ENCODE data around the gene FAM9A.

FAM9A gene

DNA sequence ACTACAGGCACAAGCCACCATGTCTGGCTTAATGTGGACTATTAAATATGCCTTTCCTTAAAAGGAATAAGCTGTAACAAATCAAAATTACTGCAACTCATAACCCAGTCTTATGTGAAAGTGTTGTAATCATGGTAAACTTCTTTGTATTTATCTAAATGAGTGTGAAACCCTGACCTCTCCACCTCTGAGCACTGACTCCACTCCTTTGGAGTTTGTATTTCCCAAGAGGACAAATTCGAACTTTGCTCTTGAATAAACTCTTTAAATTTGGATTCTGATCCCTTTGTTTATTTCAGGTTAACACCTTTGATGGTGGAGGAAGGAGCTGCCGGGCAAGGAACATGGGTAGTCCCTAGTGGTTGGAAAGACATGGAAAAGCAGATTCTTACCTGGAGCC lies 48.3 kb upstream of the FAM9A start:
- Histone ChIP-seq H3K9ac (ENCODE audit: low read depth, low read length) (no peak overlapping the region), H3K9me3 (ENCODE audit: insufficient read depth, low read length, severe bottlenecking) (no peaks in the 10 kb centered on the region), H3K4me2 (ENCODE audit: insufficient read depth, low read length) (no peak overlapping the region), H3K4me1 (ENCODE audit: insufficient read depth, low read length) (no peaks in the 10 kb centered on the region), H3K4me3 (ENCODE audit: low read depth in 1 of 2, low read length in 2 of 2) (no peak overlapping the region), H2AFZ (ENCODE audit: low read depth, low read length) (no peak overlapping the region), H3K27me3 (ENCODE audit: insufficient read depth, low read length, poor library complexity) (no peaks in the 10 kb centered on the region), H3K27ac (ENCODE audit: low read length) (no peak overlapping the region), H3K79me2 (ENCODE audit: insufficient read depth, low read length) (no peaks in the 10 kb centered on the region), H4K20me1 (ENCODE audit: insufficient read depth, low read length) (no peaks in the 10 kb centered on the region), H3K36me3 (ENCODE audit: insufficient read depth, low read length) (no peaks in the 10 kb centered on the region)
- TF ChIP-seq, protein P1, sequence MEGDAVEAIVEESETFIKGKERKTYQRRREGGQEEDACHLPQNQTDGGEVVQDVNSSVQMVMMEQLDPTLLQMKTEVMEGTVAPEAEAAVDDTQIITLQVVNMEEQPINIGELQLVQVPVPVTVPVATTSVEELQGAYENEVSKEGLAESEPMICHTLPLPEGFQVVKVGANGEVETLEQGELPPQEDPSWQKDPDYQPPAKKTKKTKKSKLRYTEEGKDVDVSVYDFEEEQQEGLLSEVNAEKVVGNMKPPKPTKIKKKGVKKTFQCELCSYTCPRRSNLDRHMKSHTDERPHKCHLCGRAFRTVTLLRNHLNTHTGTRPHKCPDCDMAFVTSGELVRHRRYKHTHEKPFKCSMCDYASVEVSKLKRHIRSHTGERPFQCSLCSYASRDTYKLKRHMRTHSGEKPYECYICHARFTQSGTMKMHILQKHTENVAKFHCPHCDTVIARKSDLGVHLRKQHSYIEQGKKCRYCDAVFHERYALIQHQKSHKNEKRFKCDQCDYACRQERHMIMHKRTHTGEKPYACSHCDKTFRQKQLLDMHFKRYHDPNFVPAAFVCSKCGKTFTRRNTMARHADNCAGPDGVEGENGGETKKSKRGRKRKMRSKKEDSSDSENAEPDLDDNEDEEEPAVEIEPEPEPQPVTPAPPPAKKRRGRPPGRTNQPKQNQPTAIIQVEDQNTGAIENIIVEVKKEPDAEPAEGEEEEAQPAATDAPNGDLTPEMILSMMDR (IDR thresholded peaks at IDR 0.05; ENCODE audit: borderline replicate concordance, extremely low read depth, low read length, poor library complexity, severe bottlenecking): no peak
- no peak for TF ChIP-seq EZH2 (IDR thresholded peaks at IDR 0.05; ENCODE audit: borderline replicate concordance, low read depth, low read length, severe bottlenecking)
- ATAC-seq (ENCODE audit: insufficient read depth, low read depth) (no peak), DNase-seq (no peak)

DNA sequence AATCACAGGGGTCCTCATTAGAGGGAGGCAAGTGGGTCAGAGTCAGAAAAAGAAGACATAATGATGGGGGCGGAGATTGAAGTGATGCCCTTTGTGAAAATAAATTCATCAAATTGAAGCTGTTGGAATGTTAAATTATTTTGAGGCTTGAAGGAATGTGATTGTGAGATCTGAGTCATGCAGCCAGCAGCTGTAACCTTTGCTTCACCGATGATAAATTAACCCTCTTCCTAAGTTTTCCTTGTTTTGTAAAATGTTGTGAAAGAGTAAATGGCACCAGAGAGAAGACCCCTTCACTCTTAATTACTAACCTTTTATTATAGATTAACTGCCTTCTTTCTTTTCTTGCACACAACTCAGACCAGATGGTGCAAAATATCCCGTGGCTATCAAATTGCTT lies 47.7 kb upstream of the FAM9A start:
- Histone ChIP-seq H3K9ac (ENCODE audit: low read depth, low read length) (no peak overlapping the region), H3K79me2 (ENCODE audit: insufficient read depth, low read length) (no peaks in the 10 kb centered on the region), H3K36me3 (ENCODE audit: insufficient read depth, low read length) (no peaks in the 10 kb centered on the region), H2AFZ (ENCODE audit: low read depth, low read length) (no peak overlapping the region), H3K4me3 (ENCODE audit: low read depth in 1 of 2, low read length in 2 of 2) (no peak overlapping the region), H3K9me3 (ENCODE audit: insufficient read depth, low read length, severe bottlenecking) (no peaks in the 10 kb centered on the region), H3K4me2 (ENCODE audit: insufficient read depth, low read length) (no peak overlapping the region), H4K20me1 (ENCODE audit: insufficient read depth, low read length) (no peaks in the 10 kb centered on the region), H3K4me1 (ENCODE audit: insufficient read depth, low read length) (no peaks in the 10 kb centered on the region), H3K27me3 (ENCODE audit: insufficient read depth, low read length, poor library complexity) (no peaks in the 10 kb centered on the region), H3K27ac (ENCODE audit: low read length) (no peak overlapping the region)
- no peak for TF ChIP-seq EZH2 (IDR thresholded peaks at IDR 0.05; ENCODE audit: borderline replicate concordance, low read depth, low read length, severe bottlenecking)
- TF ChIP-seq, protein P1 (IDR thresholded peaks at IDR 0.05; ENCODE audit: borderline replicate concordance, extremely low read depth, low read length, poor library complexity, severe bottlenecking): no peak
- DNase-seq (no peak), ATAC-seq (ENCODE audit: insufficient read depth, low read depth) (no peak)

DNA sequence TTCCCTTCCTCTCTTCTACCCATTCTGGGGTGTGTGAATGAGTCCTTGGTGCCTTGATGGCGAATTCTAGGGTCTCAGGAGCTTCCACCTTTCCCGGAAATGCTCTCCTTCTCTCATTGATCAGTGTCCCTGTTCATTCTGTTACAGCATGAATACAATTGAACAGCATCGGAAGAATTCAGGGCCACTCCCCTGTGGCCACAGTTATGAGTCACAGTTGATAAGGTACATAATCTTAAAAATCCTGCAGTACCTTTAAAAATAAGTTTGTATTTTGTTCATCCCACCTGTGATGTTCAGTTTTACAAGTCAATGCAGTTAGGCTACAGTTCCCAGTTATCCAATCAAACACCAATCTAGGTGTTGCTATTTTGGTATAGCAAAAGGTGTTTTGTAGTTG lies 47.3 kb upstream of the FAM9A start:
- H2AFZ ChIP-seq (ENCODE audit: low read depth, low read length): no peak overlapping the region
- no peak for ATAC-seq (ENCODE audit: insufficient read depth, low read depth)
- no peak overlapping the region for H3K4me2 ChIP-seq (ENCODE audit: insufficient read depth, low read length)
- no peaks in the 10 kb centered on the region for H3K4me1 ChIP-seq (ENCODE audit: insufficient read depth, low read length)
- no peak overlapping the region for H3K9ac ChIP-seq (ENCODE audit: low read depth, low read length)
- no peaks in the 10 kb centered on the region for H3K36me3 ChIP-seq (ENCODE audit: insufficient read depth, low read length)
- no peak for TF ChIP-seq EZH2 (IDR thresholded peaks at IDR 0.05; ENCODE audit: borderline replicate concordance, low read depth, low read length, severe bottlenecking)
- TF ChIP-seq, protein P1 (IDR thresholded peaks at IDR 0.05; ENCODE audit: borderline replicate concordance, extremely low read depth, low read length, poor library complexity, severe bottlenecking): no peak
- H3K27ac ChIP-seq (ENCODE audit: low read length): no peak overlapping the region
- no peaks in the 10 kb centered on the region for H3K27me3 ChIP-seq (ENCODE audit: insufficient read depth, low read length, poor library complexity)
- no peaks in the 10 kb centered on the region for H4K20me1 ChIP-seq (ENCODE audit: insufficient read depth, low read length)
- DNase-seq: no peak
- H3K79me2 ChIP-seq (ENCODE audit: insufficient read depth, low read length): no peaks in the 10 kb centered on the region
- H3K9me3 ChIP-seq (ENCODE audit: insufficient read depth, low read length, severe bottlenecking): no peaks in the 10 kb centered on the region
- H3K4me3 ChIP-seq (ENCODE audit: low read depth in 1 of 2, low read length in 2 of 2): no peak overlapping the region

DNA sequence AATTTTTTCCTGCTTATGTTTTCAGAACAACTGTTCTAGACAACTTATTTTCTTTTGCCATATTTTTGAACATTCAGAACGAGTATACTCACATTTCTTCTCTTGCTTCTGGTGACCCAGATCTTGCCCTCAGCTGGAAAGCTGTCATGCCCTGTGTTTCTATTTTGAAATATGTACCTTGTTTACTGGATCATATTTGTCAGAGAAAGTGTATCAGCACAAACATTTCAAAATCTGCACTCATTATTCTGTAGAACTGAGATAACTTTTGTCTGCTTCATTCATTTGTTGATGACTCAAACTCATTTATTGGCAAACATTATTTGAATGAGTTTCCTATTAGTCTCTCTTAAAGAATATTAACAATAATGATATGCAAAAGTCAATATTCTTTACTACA lies 46.2 kb upstream of the FAM9A start:
- TF ChIP-seq, protein P1 (IDR thresholded peaks at IDR 0.05; ENCODE audit: borderline replicate concordance, extremely low read depth, low read length, poor library complexity, severe bottlenecking): no peak
- TF ChIP-seq EZH2 (IDR thresholded peaks at IDR 0.05; ENCODE audit: borderline replicate concordance, low read depth, low read length, severe bottlenecking): no peak
- H3K79me2 ChIP-seq (ENCODE audit: insufficient read depth, low read length): no peaks in the 10 kb centered on the region
- no peaks in the 10 kb centered on the region for H3K4me1 ChIP-seq (ENCODE audit: insufficient read depth, low read length)
- no peaks in the 10 kb centered on the region for H3K27me3 ChIP-seq (ENCODE audit: insufficient read depth, low read length, poor library complexity)
- no peak overlapping the region for H3K4me2 ChIP-seq (ENCODE audit: insufficient read depth, low read length)
- DNase-seq (no peak), ATAC-seq (ENCODE audit: insufficient read depth, low read depth) (no peak)
- no peak overlapping the region for H3K9ac ChIP-seq (ENCODE audit: low read depth, low read length)
- no peaks in the 10 kb centered on the region for H3K36me3 ChIP-seq (ENCODE audit: insufficient read depth, low read length)
- no peaks in the 10 kb centered on the region for H3K9me3 ChIP-seq (ENCODE audit: insufficient read depth, low read length, severe bottlenecking)
- no peak overlapping the region for H3K27ac ChIP-seq (ENCODE audit: low read length)
- H2AFZ ChIP-seq (ENCODE audit: low read depth, low read length): no peak overlapping the region
- no peaks in the 10 kb centered on the region for H4K20me1 ChIP-seq (ENCODE audit: insufficient read depth, low read length)
- no peak overlapping the region for H3K4me3 ChIP-seq (ENCODE audit: low read depth in 1 of 2, low read length in 2 of 2)

Data from DND-41 (cell line).